OCI-LY7 (cell line): ENCODE results near the gene SYNGAP1. TPM values are rescaled to one million over a fixed set of nuclear protein-coding genes. Genes with fewer than 3 reads are reported as not detected.

Experiments
- BruUV-seq: library from RNA; stranded (reverse); fragments of 400-500 nt; replicated peaks from 2 replicates; lab custom pipeline; 2021; lab: Mats Ljungman, UMichigan
- CTCF ChIA-PET: fragments of 300-600 bp; sonication (Branson Sonifier 250); formaldehyde crosslinking; loops from one replicate; lab custom pipeline; 2022; ENCODE audit warnings: antibody characterized with exemption; ENCODE audit not compliant: unreplicated experiment; lab: Charles Lee
- POLR2A ChIA-PET: fragments of 300-600 bp; sonication (Branson Sonifier 250); formaldehyde crosslinking; loops from one replicate; lab custom pipeline; 2022; ENCODE audit warnings: antibody characterized with exemption; lab: Charles Lee
- DNase-seq: peaks from one replicate; pipeline ENCODE4 v3.0.0-alpha.2; 2015; ENCODE audit warnings: low spot score
- H2AFZ ChIP-seq: fragments of 200-600 bp; sonication (generic), shearing (Covaris generic); 2 replicates; pipeline ENCODE4 v1.6.1; 2014; ENCODE audit warnings: mild to moderate bottlenecking, antibody characterized with exemption, low read length, moderate library complexity
- H3K27ac ChIP-seq: fragments of 200-600 bp; sonication (generic); 2 replicates; pipeline ENCODE4 v1.5.1; 2014; ENCODE audit warnings: mixed run types, low read depth, mild to moderate bottlenecking, moderate library complexity, low read length, inconsistent platforms; ENCODE audit not compliant: poor library complexity, severe bottlenecking
- H3K36me3 ChIP-seq: fragments of 200-600 bp; sonication (generic); 2 replicates; pipeline ENCODE4 v1.6.1; 2014; ENCODE audit warnings: mild to moderate bottlenecking, antibody characterized with exemption, low read length, moderate library complexity, mixed read lengths; ENCODE audit not compliant: insufficient read depth
- H3K4me1 ChIP-seq: fragments of 200-600 bp; sonication (generic); 2 replicates; pipeline ENCODE4 v1.5.1; 2014; ENCODE audit warnings: mild to moderate bottlenecking, low read length; ENCODE audit not compliant: insufficient read depth, poor library complexity, severe bottlenecking
- H3K4me2 ChIP-seq: fragments of 200-600 bp; sonication (generic); 2 replicates; pipeline ENCODE4 v1.6.1; 2014; ENCODE audit warnings: mild to moderate bottlenecking, low read length
- H3K4me3 ChIP-seq: fragments of 200-600 bp; sonication (generic); 2 replicates; pipeline ENCODE4 v1.5.1; 2014; ENCODE audit warnings: mild to moderate bottlenecking, low read depth, low read length; ENCODE audit not compliant: poor library complexity, severe bottlenecking
- H3K79me2 ChIP-seq: fragments of 200-600 bp; sonication (generic); 2 replicates; pipeline ENCODE4 v1.6.1; 2016; ENCODE audit warnings: low read depth, mild to moderate bottlenecking, low read length, moderate library complexity, mixed read lengths; ENCODE audit not compliant: insufficient read depth
- H3K9me2 ChIP-seq: fragments of 200-600 bp; sonication (generic); 2 replicates; pipeline ENCODE4 v1.6.1; 2016; ENCODE audit warnings: mild to moderate bottlenecking, low read length, mixed read lengths; ENCODE audit not compliant: insufficient read depth
- H3K9me3 ChIP-seq: fragments of 200-600 bp; sonication (generic); 2 replicates; pipeline ENCODE4 v1.6.1; 2014; ENCODE audit warnings: mild to moderate bottlenecking, mixed run types, low read length, mixed read lengths
- H4K20me1 ChIP-seq: fragments of 200-600 bp; sonication (generic); 2 replicates; pipeline ENCODE4 v1.6.1; 2014; ENCODE audit warnings: mild to moderate bottlenecking, antibody characterized with exemption, low read length, moderate library complexity, mixed read lengths; ENCODE audit not compliant: insufficient read depth
- EZH2phosphoT487 ChIP-seq: fragments of 200-600 bp; sonication (generic); IDR thresholded peaks from 2 replicates; pipeline ENCODE4 v1.6.1; 2018; ENCODE audit warnings: low read depth, borderline replicate concordance, mild to moderate bottlenecking, mixed run types, antibody characterized with exemption, low read length, moderate library complexity, mixed read lengths
- intact Hi-C: fragments of 100-400 bp; cut with micrococcal nuclease; formaldehyde crosslinking; loops from one replicate; pipeline ENCODE4 v1.10.0; 2022; ENCODE audit not compliant: unreplicated experiment
- total RNA-seq, 2 experiments: library from RNA; depleted of rRNA in 1 of 2; stranded (reverse); fragments of >200 nt in 1 of 2; shearing (Covaris generic) in 1 of 2; gene quantifications; 2 replicates each; pipeline ENCODE4 v1.2.3, GENCODE V29; 2014 to 2022
- TF ChIP-seq, protein P1 (sequence below): fragments of 200-600 bp; sonication (generic); conservative IDR thresholded peaks from 2 replicates; pipeline ENCODE4 v1.5.1; 2014; ENCODE audit warnings: mild to moderate bottlenecking, antibody characterized with exemption, low read length, moderate library complexity, mixed read lengths

Gene SYNGAP1
- total RNA-seq, 2 experiments from 2014 or later: 5.6 to 30.7 TPM

- intact Hi-C loops: no loop called here
- Histone ChIP-seq H3K9me3 (no peaks in the 10 kb centered on the region), H3K27ac (no peak overlapping the region), H3K9me2 (no peaks in the 10 kb centered on the region), H2AFZ (no peak overlapping the region), H3K4me2 (no peak overlapping the region), H3K4me3 (no peak overlapping the region), H3K4me1 (no peaks in the 10 kb centered on the region), H3K79me2 (no peaks in the 10 kb centered on the region), H4K20me1 (no peaks in the 10 kb centered on the region), H3K36me3 (peaks cover 78% of the 10 kb centered on the region)
- DNase-seq: no peak
- ChIA-PET POLR2A (interaction anchor here (0.9 to 1.0 kb wide), 2 partner anchors 8 to 15 kb away, joined by 3 read pairs; partner anchors contain the start of gene ZBTB9), CTCF (no interaction called here)
- no TSS peak for BruUV-seq
- TF ChIP-seq, protein P1, sequence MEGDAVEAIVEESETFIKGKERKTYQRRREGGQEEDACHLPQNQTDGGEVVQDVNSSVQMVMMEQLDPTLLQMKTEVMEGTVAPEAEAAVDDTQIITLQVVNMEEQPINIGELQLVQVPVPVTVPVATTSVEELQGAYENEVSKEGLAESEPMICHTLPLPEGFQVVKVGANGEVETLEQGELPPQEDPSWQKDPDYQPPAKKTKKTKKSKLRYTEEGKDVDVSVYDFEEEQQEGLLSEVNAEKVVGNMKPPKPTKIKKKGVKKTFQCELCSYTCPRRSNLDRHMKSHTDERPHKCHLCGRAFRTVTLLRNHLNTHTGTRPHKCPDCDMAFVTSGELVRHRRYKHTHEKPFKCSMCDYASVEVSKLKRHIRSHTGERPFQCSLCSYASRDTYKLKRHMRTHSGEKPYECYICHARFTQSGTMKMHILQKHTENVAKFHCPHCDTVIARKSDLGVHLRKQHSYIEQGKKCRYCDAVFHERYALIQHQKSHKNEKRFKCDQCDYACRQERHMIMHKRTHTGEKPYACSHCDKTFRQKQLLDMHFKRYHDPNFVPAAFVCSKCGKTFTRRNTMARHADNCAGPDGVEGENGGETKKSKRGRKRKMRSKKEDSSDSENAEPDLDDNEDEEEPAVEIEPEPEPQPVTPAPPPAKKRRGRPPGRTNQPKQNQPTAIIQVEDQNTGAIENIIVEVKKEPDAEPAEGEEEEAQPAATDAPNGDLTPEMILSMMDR: no peak
- no peak for TF ChIP-seq EZH2phosphoT487
Observed at GRCh38 chr6:33438978-33439594, 19.2 kb downstream of the SYNGAP1 start.

GRCh38 chr6:33439956-33440648, 20.2 kb downstream of the SYNGAP1 start:
- Histone ChIP-seq H3K36me3 (peaks cover 87% of the 10 kb centered on the region), H3K79me2 (no peaks in the 10 kb centered on the region), H3K9me2 (no peaks in the 10 kb centered on the region), H4K20me1 (no peaks in the 10 kb centered on the region), H3K27ac (no peak overlapping the region), H3K9me3 (no peaks in the 10 kb centered on the region), H2AFZ (no peak overlapping the region), H3K4me2 (no peak overlapping the region), H3K4me3 (no peak overlapping the region), H3K4me1 (no peaks in the 10 kb centered on the region)
- intact Hi-C loops: no loop called here
- DNase-seq: no peak
- TF ChIP-seq, protein P1: no peak
- no peak for TF ChIP-seq EZH2phosphoT487
- BruUV-seq: no TSS peak
- CTCF ChIA-PET: no interaction called here
- POLR2A ChIA-PET: interaction anchor here (0.9 to 1.0 kb wide), 2 partner anchors 9 to 14 kb away, joined by 3 read pairs; partner anchors contain the start of gene ZBTB9
